Hindlimb muscle (tissue), 1 donor: ENCODE measurements around the gene B3GNT9. TPM values are rescaled to one million over a fixed set of nuclear protein-coding genes. Genes with fewer than 3 reads are reported as not detected.

Experiments used
- DNase-seq: peaks from one replicate; pipeline ENCODE4 v3.0.0-alpha.2; 2013
- polyA plus RNA-seq: library from polyadenylated mRNA; unstranded; fragments of 120-200 nt; gene quantifications from one replicate; pipeline ENCODE4 v1.2.1, GENCODE V29; 2013; ENCODE audit not compliant: insufficient read length

B3GNT9 gene
- polyA plus RNA-seq, 1 donor: 10.9 TPM

DNA sequence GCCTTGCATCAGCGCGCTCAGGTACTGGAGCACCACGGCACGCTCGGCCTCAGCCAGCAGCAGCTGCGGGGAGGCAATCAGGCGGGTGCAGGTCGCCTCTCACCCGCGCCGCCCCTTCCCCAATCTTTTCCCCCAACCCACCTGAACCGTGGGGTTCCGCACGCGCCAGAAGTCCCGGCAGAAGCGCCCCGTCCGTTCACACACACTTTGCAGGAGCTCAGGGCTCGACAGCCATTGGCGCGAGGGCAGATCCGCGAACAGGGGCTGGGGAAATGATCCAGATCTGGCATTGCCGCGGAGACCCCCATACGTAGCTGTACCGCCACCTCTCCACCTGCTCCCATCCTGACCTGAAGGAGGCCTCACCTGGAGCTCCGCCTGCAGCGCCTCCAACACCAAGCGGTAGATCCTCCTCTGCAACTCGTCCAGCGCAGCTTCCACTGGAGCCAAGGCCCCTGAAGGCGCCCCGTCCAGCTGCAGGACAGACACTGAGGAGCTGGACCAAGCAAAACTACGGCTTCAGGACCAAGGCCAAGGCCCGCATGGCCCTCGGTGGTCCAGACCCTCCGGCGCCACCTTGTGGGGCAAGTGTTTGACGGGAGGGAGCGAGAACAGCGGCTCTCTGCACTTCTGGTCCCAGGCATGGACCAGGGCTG is 34.3 kb upstream of the B3GNT9 start:
- DNase-seq: peak; percentile 89

DNA sequence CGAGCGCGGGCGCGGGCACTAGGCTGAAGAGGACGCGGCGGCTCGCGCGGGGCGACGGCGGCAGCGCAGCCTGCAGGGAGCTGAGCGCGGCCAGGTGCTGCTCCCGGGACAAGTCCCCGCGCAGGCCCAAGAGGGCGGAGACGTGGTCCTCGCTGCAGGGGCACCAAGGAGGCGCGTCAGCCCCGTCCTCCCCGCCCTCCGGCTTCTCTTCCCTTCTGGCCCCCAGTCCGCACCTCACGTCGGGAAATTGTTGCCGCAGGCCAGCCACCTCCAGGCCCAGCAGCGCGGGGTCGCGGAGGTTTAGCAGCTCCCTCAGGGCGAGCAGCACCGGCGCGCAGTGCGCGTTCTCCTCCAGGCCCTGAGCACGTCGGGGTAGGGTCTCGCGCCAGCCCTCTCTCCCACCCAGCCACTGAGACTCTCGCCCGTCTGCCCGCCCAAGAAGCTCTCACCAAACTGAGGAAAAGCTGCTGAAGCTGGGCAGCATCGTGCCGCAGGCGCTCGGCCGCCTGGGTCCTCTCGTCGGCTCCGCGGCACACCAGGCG is 33.7 kb upstream of the B3GNT9 start:
- no peak for DNase-seq

DNA sequence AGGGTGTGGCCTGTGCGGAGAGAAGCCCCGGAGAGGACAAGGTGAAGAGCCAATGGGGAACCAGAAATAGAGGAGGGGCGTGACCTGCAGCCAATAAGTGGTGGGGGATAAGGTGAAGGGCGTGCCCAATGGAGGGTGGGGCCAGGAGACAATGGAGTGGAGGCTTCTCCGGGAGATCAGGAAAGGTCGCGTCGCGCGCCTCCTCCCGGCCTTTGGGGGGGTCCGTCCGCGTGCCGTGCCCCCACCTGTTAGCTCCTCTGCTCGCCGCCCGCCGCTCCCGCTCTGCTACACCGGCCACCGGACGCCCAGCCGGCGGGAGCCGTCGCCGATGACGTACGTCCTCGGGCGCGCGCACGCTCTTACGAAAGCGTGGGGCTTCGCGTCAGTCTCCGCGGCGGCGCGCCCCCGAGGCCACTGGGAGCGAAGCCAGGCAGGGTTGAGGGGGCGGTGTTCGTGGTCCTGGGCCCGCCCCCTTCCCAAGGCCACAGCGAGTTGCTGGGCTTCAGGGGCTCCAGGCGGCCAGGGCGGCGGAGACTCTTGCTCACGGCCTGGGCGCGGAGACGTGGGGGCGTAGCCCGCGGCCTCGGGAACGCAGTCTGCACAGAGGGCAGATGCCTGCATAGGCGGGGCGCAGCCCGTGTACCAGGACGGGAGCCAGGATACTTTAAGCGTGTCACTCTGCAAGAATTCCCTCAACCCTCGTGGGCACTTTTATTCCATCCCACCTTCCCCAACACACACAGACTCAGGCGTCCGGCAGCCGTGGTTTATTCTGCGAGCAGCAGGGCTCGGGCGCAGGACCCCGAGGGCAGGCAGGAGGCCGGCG is 33.0 kb upstream of the B3GNT9 start, which contains the start of gene MATCAP1:
Gene MATCAP1 (minus strand): TSS at position 337 of the 826 bp plus-strand sequence. CDS start 3,353 bp downstream, outside the sequence.
- DNase-seq: peak; percentile 96

DNA sequence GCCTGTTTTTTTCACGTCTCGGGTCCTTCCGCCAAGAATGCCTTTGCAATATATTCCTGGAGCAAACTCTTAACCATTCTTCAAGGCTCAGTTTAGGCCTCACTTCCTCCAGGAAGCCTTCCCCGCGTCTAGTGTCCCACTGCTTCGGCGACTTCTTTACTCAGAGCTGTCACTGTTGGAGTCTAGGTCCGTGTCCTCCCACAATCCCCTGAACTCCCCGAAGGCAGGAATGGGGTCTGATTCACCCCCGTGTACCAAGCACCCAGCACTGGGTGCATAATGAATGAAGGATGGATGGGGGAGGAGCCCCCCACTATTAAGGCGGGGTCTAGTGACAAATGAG is 32.5 kb upstream of the B3GNT9 start:
- no peak for DNase-seq

DNA sequence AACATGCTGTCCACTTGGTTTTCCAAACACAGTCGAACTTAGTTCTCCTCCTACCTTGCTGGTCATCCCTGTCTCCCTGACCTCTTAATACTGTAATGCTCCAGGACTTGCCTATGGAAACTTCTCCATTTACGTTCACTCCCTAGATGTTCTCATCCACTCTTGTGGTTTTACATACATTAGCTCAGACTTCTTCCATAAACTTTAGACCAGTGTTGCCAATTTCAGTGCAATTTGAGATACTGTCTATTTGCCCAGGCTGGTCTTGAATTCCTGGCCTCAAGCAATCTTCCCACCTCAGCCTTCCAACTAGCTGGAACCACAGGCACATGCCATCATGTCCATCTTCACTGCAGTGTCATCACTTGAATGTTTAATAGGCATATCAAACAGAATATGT is 31.5 kb upstream of the B3GNT9 start:
- no peak for DNase-seq

DNA sequence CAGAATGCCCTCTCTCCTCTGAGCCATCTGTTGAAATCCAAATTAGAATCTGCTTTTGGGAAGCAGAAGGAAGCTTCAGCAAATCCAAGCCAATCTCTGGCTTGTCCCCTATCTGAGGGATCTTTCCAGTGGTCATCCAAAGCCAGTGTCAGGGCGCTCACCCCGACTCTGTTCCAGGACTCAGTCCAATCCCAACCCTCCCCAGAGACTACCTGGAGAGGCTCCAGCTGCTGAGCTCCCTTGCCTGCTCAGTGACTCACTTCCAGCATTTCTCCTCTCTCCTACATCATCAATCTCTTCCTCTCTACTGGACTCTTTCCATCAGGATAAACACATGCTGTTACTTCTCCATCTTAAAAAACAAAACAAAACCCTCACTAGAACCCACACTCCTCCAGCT is 30.5 kb upstream of the B3GNT9 start:
- no peak for DNase-seq

DNA sequence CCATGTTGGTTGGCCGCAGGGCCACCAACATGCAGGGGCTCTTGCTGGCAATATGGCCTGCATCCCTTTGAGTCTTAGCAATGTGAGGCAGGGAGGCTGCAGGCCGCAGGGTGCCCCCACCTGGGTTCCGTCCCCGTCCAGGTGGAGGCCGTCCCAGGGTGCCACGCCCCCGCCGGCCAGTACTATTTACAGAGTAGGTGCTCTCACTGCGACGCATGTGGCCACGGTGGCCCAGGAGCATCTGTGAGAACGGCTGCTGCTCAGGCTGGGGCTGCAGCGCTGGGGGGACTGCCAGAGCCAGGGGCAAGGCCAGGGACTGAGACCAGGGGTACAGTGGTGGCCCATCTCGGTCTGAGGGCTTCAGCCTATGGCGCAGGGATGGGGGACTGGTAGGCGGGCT is 29.4 kb upstream of the B3GNT9 start:
- DNase-seq: no peak

DNA sequence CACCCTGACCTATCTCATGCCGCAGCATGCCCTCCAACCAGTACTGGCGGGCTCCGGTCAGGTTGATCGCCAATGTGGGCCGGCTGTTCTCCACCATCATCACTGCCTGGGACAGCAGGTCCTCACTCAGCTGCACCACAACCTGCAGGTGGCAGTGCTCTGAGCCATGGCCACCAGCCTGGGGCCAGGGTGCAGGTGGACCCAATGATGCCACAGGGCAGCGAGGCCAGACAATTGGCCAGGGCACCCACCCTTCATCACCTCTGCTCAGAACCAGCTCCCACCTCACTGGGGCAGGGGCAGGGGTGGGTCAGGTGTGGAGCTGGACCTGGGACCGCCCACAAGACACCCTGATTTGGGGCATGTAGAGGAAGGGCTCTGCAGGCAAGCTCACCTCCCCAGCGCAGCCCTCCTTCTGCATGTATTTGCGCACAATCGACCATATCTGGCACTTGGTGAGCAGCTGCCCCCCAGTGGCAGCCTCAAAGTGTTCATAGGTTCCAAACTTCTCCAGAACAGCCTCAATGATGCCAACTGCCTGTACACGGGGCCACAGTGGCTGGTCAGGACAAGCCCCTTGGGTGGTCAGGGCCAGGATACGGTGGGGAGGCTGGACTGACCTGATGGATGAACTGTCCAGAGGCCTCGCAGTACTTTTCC is 28.8 kb upstream of the B3GNT9 start:
- DNase-seq: no peak

DNA sequence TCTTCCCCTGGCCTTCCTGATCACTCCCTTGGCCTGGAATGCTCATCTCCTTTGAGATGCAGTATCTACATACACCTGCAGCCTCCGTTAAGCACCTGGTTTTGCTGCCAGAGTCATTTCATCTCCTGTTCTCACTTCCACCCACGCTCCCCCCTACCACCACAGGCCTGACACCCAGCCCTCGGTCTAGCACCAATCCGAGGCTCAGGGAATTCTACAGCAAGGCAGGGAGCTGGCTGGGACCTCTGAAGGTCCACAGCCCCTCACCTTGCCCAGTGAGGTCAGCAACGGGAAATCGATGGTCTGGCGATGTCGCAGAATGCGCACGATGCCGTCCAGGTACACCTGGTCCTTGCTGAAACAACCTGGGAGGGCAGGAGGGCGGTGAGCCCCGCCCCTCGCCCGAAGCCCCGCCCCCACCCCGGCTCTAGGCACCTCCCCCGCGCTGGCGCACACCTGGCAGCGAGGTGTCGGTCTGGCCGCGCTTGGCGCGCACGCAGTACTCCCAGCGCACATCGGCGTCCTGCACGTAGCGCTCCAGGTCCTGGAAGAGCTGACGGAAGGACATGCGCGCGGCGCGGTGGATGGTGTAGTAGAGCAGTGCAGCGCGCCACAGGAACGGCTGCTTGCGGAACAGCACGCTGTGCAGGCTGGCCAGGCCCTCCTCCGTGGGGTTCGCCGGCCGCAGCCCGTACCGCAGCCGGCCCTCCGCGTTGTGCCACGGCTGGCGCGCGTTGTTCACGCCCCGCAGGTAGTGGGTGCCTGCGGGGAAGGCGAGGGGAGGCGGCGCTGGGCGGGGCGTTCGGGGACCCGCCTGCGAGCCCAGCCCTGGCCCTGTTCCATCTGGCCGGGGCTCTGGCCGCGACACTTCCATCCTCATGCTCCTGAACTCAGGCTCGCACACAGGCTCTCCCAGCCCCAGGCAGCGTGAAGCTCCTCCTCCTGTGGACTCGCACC is 27.2 kb upstream of the B3GNT9 start:
- DNase-seq: peak; percentile 57

DNA sequence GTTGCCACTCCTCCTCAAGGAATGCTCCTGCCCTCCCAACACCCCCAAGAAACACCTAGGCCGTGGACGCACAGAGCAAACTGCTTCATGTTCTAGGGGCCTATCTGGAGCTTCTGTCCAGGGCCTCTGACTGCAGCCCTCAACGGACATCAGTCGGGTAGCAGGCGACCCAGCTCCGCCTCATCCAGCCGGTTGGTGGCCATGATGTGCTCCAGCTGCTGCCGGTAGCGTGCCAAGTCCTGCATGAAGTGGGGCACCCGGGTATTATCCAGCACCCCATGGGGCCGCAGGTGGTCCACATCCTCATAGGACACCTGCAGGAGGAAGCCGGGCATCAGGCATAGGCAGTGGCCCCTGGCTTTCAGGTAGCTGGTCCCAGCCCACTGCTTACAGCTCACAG is 25.9 kb upstream of the B3GNT9 start:
- no peak for DNase-seq

DNA sequence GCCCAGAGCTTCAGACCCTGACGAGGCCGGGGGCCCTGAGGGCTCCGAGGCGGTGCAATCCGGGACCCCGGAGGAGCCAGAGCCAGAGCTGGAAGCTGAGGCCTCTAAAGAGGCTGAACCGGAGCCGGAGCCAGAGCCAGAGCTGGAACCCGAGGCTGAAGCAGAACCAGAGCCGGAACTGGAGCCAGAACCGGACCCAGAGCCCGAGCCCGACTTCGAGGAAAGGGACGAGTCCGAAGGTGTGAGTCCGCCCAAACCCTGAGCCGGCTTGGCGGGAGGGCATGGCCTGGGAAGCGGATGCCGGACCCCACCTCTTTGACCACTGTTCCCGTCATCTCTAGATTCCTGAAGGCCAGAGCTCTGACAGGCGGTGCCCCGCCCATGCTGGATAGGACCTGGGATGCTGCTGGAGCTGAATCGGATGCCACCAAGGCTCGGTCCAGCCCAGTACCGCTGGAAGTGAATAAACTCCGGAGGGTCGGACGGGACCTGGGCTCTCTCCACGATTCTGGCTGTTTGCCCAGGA is 24.0 kb upstream of the B3GNT9 start:
- DNase-seq: no peak

DNA sequence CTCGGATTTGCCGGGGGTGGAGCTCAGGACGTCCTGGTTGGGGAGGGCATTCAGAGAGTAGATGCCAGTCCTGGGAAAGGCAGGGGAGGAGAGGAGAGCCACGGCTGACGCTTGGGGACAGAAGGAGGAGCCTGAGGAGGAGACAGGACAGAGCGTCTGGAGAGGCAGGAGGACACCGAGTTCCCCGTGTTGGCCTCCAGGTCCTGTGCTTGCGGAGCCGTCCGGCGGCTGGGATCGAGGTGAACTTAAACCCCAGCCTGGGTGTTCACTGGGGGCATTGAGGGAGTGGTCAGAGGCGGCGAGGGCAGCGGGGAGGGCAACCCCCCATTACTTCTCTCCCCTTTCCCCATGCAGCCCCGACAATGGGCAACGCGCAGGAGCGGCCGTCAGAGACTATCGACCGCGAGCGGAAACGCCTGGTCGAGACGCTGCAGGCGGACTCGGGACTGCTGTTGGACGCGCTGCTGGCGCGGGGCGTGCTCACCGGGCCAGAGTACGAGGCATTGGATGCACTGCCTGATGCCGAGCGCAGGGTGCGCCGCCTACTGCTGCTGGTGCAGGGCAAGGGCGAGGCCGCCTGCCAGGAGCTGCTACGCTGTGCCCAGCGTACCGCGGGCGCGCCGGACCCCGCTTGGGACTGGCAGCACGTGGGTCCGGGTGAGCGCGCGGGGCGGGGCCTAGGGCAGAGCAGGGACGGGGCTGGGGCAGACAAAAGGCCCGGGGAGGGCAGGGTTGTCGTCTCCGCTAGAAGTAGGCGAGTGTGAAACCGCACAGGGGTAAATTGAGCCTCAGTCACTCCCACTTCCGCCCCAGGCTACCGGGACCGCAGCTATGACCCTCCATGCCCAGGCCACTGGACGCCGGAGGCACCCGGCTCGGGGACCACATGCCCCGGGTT is 23.3 kb upstream of the B3GNT9 start:
- peak; percentile 74 for DNase-seq

DNA sequence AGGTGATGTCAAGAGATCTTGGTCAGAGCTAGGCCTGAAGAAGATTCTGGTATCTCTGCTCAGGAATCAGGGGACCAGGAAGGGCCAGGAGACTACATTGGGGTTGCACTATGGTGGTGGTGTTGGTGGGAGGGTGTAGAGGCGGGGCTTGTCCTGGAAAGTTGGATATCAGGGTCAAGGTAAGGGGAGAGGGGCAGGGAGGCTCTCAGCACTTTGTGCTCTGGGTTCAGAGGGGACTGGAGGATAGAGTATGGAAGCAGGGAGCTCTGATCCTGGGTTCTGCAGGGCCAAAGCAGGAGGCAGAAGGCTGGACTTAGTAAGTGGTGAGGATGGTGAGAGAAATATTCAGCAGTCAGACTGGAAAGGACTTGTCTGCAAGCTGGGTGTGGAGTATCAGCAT is 22.5 kb upstream of the B3GNT9 start:
- DNase-seq: no peak

DNA sequence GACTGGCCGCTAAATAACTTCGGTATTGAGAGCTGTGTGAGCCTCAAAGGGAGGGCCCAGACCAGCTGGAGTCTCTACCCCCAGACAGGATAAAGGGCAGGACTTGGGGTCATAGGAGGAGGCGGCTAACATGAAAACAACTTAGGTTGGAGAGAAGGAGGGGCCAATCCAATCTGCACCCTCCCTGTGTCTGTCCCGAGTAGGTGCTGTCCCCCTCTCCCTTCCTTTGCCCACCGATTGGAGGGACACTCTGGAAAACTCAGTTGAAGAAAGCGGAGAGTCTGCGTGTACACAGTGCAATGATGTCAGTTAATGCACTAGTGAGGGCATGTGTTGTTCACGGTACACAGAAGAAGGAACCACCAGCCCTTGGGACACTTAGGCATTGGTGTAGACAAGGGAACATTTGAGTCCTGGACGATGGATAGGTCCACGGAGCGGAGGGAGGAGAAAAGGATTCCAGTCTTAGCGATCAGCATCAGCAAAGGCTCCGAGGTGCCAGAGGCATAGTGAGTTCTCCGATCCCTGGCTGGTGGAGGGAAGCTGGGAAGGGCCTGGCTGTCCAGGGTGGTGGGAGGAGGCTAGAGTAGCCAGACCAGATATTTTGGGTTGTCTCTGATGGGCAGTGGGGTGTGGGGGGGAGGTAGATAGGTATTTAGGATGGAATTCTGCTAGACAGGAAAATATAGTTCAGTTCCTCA is 20.3 kb upstream of the B3GNT9 start:
- no peak for DNase-seq

DNA sequence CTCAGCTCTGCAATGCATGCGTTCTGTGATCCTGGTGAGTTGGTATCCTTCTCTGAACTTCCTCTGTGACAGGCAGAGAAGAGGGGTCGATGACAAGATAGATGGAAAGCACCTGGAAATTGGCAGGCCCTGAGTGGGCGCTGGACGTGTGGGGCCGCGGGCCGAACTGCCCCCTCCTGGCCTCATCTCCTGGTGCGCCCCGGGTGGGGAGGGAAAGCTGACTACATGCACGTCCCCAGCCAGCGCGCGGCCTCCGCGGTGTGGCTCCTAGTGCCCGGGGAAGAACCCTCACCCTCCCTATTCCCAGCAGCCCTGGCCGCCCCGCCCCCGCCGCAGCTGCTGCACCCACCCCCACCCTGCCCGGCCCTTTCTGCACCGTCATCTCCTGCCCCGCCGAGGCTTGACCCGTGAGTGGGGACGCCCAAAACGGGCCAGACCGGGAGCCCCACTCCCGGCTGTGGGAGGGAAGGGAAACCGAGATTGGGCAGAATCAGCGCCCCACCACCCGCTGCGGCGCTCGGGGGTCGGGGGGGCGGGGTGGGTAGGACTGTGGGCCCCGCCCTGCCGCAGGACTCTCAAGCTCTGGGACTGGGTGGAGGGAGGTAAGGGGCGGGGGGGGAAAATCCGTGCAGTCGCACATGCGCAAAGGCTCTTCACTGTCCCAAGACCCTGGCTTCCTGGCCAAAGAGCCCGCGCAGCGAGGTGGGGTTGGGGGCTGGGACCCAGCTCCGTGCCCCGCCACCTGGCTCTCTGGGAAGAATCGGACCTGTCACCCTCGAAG is 19.6 kb upstream of the B3GNT9 start, which contains the start of gene NOL3:
Gene NOL3 (plus strand): TSS at position 371 of the 781 bp plus-strand sequence.
- no peak for DNase-seq

DNA sequence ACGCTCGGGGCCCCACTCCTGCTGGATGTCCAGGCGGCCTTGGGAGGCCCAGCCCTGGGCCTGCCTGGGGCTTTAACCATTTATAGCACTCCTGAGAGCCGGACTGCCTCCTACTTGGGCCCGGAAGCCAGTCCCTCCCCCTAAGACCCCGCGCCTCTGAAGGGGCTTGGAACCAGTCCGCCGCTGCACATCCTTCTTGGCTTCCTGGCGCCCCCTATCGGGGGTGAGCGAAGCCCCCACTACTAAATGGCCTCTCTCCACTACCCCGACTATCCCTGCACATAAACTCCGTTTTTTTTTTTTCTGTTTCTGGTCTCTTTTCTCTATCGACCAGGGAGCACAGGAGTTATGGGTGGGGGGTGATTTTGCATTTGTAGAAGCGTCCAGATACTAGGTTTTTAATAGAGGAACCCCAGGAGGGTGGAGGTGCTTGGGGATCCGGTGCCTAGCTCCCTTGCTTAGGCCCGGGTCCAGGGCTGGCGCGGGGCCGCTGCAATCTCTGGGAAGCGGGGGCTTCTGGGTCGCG is 18.9 kb upstream of the B3GNT9 start:
- DNase-seq: no peak

DNA sequence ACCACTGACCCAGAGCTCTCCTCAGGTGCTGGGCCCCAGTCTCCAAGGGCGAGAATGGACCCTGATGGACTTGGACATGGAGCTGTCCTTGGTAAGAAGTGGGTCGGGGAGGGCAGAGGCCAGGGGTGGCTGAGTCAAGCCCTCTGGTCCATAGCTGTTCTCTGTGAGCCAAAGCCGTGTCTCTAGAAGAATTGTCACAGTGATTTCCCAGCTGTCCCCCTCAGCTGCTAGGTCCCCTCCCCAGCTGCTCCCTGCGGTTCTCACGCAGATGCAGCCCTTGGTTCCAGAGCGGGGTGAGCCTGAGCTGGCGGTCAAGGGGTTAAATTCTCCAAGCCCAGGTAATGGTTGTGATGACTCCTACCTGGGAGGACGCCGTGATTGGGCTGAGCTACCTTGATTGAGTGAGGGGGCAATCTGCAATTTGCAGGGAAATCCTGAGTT is 18.2 kb upstream of the B3GNT9 start:
- no peak for DNase-seq

DNA sequence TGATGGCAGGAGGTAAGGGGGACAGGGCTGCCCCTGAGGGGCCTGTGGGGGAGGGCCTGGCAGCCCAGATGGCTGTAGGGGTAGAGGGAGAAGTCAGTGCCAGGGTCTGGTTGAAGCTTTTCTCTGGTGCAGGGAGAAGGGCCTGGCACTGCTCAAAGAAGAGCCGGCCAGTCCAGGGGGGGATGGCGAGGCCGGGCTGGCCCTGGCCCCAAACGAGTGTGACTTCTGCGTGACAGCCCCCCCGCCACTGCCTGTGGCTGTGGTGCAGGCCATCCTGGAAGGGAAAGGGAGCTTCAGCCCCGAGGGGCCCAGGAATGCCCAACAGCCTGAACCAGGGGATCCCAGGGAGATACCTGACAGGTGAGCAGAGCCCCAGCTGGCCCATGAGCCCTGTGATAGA is 16.8 kb upstream of the B3GNT9 start:
- no peak for DNase-seq

DNA sequence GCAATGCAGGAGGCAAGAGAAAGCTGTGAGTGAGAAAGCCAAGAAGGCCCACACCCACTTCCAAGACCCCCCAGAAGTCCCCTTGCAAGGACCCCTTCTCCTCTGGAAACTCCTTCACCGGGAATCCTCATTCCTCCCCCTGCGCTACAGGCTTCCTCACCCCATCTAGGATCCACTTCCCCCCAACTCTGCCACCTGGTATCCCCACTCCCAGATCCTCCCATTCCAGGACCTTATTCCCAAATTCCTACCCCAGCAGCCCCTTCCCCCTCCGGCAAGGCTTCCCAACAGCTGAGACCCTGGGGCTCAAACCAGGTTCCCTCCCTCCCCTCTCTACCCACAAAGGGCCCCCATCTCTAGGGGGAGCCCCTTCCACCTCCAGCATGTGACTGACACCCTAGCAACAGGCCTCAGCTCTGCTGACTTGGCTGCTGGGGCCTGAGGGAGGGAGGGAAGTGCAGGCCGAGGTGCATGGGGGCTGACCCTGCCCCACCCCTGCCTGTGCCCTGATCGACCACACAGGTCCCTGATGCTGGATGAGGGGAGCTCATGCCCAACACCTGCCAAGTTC is 15.9 kb upstream of the B3GNT9 start:
- no peak for DNase-seq
